CD4-positive, alpha-beta T cell treated with Interleukin-15 for 1 hour (primary cell): Measurements from ENCODE around the gene RHOB.

Source experiments
- DNase-seq: peaks from one replicate; pipeline ENCODE4 v3.0.0-alpha.2; 2020

Gene RHOB

DNA sequence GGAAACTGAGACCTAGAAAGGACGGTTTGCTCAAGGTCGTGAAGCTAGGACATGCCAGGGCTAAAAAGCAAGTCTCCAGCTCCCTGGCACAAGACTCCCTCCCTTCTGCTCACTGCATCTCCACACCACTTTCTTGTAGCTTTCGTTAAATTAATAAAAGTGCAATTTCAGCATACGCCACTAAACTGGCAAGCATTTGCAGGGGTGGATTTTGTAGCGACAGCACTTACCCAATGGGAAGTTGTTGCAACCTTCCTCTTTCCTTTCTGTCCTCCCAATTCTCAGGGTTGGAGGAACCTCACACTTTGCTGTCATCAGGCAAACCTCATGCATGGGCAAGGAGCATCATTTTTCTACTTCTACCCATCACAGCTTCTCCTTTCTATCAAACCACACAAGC, 7.4 kb upstream of the RHOB start:
- DNase-seq, result peak; percentile 67

DNA sequence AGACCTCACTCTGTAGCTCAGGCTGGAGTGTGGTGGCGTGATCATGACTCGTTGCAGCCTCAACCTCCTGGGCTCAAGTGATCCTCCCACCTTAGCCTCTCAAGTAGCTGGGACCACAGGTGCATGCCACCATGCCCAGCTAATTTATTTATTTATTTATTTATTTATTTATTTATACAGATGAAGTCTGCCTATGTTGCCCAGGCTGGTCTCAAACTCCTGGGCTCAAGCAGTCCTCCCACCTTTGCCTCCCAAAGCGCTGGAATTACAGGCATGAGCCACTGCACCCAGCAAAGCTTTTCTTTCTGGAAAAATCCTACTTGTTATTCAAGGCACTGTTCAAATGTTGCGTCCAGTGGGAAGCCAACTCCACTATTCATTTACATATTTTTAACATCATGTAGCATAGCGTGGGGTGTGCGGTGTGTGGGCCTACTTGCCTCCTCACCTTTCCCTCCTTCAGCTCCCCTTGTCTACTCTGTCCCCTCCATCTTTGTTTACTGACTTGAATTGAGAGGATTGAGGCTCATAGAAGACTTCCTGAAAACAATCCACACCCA, 6.8 kb upstream of the RHOB start:
- no peak for DNase-seq

DNA sequence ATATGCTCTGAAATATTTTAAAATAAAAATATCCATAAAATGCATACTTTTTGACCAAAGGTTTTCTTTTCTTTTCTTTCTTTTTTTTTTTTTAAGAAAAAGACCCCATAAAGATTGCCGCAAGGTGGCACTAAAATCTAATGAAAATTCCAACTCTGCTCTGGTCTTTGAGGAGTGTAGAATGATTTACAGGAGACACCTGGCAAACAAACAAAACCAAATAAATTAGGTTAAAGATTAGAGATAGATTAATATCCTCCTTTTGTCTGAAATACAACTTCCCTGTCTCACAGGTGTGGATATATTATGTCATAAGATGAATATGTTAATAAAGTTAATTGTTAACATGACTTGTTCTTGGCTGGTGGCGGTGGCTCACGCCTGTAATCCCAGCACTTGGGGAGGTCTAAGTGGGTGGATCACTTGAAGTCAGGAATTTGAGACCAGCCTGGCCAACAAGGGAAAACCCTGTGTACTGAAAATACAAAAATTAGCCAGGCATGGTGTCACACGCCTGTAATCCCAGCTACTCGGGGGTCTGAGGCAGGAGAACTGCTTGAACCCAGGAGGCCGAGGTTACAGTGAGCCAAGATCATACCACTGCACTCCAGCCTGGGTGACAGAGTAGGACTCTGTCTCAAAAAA, 3.5 kb upstream of the RHOB start:
- DNase-seq, result no peak

DNA sequence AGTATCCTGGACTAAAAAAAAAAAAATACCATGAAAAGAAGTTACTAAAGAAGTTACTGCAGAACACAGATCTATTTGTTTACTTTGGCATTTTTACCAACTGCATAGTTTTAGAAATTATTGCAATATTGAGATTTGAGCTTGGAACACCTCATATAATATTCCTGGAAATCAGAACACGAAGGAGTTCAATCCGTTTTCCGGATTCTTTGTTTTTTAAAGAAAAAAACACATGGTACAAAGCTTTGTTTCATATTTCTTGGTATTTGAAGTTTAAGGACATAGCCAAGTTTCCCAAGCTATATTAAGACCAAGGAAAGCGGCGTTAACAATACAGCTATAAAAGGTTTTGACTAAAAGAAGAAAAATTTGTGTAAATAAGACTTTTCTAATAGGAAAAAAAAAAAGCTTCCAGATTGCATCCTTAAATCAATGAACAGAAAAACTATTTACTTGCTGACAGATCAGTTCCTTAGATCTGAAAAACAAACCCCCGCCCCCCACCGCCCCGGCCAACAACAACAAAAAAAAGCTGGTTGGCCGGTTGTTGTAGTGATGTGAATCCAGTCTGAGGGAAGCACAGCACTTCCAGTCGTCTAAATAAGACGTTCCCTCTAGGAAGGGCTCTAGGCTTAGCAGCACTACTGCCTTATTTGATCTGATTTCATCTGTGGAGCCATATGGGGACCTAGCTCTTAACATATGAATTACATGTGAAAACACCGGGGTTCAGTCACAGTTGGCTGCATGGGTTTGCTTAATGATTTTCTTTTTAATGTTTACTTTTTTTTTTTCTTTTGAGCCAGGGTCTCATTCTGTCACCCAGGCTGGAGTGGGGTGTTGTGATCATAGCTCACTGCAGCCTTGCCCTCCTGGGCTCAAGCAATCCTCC, 2.5 kb upstream of the RHOB start:
- DNase-seq, result no peak

DNA sequence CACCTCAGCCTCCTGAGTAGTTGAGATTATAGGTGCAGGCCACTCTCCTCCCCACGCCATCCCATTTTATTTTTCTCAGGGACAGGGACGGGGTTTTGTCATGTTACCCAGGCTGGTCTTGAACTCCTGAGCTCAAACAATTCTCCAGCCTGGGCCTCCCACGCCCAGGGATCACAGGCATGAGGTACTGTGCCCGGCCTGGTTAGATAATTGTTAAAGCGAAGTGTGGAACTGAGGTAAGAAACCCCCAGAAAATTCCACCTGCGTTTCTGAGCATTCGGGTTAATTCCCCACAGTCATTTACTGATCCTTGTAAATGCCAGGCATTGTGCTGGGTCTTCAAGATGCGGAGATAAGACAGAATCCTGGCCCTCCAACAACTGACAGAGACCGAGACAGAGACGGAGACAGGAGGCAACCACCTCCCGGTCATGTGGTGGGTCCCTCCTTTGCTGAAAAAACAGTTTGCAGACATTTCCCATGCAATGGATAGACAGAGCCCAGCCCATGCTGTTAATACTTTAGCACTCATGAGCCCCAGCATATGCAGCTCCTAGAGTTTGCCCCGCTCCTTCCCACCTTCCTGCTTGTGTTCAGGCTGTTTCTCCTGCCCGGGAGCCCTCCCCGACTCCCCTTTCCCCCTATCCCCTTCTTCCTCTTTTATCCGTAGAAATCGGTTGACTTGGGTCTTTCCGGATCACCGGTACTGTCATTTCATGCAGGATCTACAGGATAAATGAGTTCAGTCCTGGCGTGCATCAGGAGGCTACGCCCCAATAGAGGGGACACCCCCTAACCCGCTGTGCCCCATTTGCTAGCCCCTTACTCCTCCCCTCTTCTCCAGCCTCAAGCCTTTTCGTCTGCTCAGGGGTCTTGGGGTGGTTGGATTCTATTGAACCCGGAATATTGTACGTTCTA, 1.6 kb upstream of the RHOB start:
- no peak for DNase-seq

DNA sequence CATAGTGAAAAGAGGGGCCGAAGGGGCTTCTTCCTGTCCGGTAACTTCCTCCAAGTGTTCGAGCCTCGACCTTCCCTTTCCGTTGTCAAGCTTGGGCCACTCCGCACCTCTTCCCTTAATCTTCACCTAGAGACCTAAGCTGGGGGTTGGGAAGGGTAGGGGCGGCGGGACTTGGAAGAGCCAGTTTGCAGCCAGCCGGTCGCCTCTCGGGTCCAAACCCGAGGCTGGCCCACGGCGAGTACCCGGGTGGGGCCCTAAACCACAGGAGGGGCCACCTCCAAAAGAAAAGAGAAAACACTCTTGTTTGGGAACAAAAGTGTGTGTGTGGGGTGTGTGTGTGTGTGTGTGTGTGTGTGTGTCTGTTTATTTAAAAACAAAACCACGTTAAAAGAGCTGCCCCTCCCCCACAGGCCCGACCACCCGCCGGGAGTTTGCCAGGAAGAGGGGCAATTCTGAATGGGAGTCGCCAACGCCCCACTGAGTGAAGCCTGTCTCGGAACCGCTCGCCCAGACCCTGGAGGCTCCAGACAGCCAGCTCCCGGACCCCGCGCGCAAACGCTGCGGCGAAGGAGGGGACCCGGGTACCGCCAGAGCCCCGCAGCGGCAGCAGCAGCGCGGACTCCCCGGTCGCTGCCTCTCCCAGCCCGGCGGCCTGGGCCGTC, 488 bp upstream of the RHOB start:
- no peak for DNase-seq

DNA sequence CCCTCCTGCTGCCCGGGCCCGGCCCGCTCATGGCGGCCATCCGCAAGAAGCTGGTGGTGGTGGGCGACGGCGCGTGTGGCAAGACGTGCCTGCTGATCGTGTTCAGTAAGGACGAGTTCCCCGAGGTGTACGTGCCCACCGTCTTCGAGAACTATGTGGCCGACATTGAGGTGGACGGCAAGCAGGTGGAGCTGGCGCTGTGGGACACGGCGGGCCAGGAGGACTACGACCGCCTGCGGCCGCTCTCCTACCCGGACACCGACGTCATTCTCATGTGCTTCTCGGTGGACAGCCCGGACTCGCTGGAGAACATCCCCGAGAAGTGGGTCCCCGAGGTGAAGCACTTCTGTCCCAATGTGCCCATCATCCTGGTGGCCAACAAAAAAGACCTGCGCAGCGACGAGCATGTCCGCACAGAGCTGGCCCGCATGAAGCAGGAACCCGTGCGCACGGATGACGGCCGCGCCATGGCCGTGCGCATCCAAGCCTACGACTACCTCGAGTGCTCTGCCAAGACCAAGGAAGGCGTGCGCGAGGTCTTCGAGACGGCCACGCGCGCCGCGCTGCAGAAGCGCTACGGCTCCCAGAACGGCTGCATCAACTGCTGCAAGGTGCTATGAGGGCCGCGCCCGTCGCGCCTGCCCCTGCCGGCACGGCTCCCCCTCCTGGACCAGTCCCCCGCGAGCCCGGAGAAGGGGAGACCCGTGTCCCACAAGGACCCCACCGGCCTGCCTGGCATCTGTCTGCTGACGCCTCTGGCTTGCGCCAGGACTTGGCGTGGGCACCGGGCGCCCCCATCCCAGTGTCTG, 767 bp downstream of the RHOB start:
- DNase-seq, result no peak

DNA sequence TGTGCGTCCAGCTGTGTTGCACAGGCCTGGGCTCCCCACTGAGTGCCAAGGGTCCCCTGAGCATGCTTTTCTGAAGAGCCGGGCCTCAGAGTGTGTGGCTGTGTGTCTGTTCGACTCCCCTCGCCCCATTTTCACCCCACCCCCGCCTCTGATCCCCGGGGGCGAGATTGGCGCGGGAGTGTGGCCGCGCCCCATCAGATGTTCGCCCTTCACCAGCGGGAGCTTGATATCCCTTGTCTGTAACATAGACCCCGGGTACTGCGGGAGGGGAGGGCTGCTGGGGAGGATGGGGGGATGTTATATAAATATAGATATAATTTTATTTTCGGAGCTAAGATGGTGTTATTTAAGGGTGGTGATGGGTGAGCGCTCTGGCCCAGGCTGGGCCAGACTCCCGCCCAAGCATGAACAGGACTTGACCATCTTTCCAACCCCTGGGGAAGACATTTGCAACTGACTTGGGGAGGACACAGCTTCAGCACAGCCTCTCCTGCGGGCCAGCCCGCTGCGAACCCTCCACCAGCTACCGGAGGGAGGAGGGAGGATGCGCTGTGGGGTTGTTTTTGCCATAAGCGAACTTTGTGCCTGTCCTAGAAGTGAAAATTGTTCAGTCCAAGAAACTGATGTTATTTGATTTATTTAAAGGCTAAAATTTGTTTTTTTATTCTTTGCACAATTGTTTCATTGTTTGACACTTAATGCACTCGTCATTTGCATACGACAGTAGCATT, 1.5 kb downstream of the RHOB start:
- no peak for DNase-seq

DNA sequence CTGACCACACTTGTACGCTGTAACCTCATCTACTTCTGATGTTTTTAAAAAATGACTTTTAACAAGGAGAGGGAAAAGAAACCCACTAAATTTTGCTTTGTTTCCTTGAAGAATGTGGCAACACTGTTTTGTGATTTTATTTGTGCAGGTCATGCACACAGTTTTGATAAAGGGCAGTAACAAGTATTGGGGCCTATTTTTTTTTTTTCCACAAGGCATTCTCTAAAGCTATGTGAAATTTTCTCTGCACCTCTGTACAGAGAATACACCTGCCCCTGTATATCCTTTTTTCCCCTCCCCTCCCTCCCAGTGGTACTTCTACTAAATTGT, 2.1 kb downstream of the RHOB start:
- DNase-seq, result no peak

DNA sequence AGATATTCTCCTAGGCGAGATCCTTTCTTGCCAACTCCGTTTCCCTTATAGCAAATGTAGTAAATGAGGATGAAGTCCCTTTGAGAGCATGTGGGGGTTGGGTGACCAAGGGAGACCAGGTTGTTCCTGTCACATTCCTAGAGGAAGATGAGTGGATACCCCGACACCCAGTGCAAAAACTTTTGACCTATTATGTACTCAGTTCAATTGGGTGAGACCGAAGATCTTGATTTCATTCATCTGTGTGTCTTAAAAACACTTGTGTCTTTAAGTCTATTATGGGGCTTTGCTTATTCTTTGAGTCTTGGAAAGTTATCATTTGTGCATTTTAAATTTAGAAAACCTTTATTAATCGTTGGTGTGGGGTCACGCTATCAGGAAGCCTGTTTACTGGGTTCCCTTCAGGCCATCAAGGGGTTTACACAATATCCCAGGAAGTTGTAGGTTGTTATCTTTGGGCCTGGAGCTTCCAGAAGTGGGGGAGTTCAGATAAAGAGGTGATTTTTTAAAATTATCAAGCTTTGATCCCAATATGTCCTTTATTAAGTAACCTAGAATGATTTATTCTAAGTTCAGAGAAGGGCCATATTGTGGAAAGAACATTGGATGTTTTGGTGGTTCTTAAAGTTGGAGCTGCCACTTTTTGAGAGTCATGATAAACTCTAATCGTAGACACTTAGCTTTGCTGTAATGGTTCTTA, 2.8 kb downstream of the RHOB start:
- no peak for DNase-seq

DNA sequence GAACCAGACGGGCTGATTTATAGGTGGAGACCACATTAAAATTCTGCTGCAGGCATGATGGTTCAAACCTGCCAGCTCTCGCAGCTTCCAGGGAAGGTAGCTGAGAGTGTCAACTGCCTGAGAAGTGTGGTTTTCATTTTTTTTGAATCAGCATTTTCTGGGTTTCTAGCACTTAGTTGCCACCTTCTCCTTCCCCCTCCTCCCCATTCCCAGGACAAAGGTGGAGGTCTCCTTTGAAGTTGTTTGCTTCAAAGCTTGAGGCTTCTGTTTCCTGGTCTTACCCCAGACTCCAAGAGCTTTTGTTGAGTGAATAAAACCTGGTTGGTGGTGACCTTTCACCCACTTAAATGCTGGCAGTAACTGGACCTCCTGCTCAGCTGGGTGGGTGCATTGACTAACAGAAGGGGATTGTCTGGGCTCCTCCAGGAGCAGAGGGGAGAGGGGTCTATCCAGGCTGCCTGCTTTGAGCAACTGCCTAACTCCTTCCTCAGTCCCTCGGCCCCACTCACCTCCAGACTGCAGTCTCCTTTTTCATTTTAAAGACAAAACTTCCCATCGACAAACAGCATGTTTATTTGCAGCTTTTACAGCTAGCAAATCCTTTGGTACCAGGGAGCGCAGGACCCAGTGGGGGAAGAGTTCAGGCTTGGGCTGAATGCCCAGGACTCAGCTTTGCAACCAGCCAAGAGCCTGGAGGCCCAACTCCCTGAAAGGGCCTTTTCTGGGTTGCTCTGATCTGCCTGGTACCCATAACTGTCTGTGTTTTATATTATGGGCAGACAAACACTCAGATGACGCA, 3.5 kb downstream of the RHOB start:
- DNase-seq, result no peak

DNA sequence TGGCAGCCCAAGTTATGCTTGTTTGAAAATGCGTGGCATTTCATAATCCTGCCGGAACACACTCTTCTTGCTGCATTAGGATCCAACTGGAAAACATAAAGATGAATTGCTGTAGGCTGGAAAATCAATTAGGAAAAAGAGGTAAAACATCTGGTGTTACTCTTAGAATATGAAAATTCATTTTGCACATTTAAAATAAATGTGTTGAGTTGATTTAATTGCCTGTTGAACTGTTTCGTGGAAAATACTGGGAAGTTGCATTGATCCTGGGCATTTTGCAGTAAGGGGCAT, 4.1 kb downstream of the RHOB start:
- no peak for DNase-seq

DNA sequence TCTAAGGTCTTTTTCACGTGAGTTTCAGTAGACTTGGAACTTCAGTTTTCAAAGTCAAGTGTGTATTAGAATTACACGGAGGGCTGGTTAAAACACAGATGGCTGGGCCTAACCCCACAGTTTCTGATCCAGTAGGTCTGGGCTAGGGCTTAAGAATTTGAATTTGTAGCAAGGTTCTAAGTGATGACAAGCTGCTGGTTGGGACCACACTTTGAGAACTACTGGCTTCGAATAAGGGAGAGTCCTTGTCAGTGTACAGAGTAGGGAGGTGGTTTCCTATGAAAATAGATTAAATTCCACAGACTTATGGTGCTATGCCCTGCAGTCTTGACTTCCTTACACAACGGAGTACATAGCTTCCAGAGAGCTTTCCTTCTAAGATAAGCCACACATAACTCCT, 4.5 kb downstream of the RHOB start:
- no peak for DNase-seq

DNA sequence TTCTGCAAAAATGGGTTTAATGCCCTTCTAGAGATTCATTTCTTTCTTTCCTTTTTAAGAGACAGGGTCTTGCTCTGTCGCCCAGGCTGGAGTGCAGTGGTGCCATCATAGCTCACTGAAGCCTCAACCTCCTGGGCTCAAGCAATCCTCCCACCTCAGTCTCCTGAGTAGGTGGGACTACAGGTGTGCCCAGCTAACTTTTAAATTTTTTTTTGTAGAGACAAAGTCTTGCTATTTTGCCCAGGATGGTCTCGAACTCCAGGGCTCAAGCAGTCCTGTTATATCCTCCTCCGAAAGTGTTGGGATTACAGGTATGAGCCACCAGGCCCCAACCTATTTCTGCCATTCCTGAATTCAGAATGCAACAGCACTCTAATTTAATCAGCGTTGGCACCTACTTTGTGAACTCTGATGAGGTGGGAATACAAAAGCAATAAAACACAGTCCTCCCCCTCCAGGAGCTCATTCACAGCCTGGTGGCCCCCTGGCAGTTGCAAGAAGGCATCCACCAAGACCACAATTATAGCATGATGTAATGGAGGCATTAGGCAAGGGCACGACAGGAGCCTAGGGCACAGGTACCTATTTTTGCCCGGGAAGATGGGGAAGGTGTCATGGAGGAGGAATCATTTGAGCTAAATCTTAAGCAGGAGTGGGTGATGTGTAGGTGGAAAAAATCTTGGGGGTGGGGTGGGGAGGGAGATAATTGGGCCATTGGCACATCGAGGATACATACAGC, 5.1 kb downstream of the RHOB start:
- DNase-seq, result no peak

DNA sequence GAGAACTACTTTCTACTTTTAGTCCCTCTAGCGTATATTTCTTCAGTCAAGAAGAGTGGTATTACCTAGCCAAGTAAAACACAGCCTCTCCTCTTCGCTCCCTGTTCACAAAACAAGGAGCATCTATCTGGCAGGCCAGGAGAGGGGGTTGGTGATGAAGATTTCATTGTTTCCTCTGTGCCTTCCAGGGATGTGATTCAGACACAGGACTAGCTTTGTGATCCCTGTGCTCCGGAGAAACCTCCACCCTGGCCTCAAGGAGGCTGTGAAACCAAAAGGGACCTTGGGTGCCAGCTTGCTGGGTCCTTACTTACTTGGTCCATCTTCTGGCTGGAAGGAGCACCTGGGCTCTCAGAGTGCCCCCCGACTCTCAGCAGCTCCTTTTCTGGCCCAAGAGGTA, 5.7 kb downstream of the RHOB start:
- no peak for DNase-seq

DNA sequence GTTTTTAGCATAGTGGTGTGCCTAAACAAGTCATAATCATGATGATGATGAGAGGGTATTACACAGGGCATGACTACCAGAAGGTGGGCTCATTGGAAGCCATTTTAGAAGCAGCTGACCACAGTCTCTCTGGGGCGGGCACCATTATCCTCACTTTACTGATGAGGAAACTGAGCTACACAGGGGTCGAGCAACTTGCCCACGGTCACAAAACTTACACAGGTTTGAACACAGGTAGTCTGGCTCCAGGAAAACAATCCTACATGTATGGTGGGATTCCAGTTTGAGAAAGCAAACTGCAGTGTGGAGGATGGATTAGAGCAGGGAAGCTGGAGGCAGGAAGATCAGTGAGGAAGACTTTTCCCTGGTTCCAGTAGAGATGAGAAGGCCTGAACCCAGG, 6.2 kb downstream of the RHOB start:
- DNase-seq, result no peak

DNA sequence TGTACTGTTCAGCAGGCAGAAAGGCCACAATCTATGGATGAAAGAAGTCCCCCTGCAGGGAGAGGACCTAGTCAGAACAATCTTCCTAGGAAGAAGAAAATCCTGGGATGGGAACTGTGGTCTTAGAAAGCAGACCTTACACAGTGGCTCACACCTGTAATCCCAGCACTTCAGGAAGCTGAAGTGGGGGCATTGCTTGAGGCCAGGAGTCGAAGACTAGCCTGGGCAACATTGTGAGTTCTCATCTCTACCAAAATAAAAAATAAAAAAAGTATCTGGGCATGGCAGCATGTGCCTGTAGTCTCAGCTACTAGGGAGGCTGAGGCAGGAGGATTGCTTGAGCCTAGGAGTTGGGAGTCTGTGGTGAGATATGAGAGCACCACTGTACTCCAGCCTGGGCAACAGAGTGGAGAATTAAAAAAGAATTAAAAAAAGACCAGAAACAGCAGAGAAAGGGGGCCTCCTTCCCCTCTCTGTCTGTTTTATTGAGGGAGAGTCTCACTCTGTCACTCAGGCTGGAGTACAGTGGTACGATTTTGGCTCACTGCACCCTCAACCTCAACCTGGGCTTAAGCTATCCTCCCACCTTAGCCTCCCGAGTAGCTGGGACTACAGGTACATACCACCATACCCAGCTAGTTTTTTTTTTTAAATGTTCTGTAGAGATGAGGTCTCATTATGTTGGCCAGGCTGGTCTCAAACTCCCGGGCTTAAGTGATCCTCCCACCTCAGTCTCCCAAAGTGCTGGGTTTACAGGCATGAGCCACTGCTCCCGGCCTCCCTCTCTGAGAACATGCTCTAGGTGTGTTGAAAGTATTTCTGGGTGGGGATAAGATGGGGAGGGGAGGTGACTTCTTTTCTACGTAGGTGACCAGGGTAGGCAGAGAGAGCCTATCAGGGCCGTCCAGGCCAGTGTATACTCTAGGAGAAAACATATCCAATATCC, 7.4 kb downstream of the RHOB start:
- no peak for DNase-seq

DNA sequence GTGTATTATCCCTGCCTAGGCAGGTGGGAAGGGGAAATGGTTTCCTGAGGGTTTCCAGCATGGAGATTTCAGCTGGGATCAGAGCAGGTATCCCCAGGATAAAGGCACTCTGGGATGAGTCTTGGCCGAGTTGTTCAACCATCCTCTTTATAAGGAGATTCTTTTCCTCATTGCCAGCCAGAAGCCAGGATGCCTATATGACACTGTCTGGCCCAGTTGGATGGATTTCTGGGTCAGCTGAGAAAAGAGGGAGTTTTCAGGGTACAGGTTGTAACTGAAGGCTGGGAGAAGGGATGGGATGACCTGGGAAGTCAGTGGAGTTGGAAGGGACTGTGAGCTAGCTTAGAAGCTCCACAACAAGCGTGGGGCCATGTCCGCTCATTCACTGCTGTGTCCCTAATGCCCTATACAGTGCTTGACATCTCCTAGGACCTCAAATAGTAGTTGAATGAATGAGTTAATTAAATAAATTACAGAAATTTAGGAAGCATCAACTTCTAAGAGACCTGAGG, 8.3 kb downstream of the RHOB start:
- no peak for DNase-seq
